GM18520 (cell line): ENCODE data around the gene SMOC1.

Experiments
- ATAC-seq: cut with Tn5 transposase; IDR thresholded peaks from one replicate; pipeline ENCODE4 v1.9.1; 2021; ENCODE audit not compliant: unreplicated experiment

SMOC1 gene, protein sequence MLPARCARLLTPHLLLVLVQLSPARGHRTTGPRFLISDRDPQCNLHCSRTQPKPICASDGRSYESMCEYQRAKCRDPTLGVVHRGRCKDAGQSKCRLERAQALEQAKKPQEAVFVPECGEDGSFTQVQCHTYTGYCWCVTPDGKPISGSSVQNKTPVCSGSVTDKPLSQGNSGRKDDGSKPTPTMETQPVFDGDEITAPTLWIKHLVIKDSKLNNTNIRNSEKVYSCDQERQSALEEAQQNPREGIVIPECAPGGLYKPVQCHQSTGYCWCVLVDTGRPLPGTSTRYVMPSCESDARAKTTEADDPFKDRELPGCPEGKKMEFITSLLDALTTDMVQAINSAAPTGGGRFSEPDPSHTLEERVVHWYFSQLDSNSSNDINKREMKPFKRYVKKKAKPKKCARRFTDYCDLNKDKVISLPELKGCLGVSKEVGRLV

DNA sequence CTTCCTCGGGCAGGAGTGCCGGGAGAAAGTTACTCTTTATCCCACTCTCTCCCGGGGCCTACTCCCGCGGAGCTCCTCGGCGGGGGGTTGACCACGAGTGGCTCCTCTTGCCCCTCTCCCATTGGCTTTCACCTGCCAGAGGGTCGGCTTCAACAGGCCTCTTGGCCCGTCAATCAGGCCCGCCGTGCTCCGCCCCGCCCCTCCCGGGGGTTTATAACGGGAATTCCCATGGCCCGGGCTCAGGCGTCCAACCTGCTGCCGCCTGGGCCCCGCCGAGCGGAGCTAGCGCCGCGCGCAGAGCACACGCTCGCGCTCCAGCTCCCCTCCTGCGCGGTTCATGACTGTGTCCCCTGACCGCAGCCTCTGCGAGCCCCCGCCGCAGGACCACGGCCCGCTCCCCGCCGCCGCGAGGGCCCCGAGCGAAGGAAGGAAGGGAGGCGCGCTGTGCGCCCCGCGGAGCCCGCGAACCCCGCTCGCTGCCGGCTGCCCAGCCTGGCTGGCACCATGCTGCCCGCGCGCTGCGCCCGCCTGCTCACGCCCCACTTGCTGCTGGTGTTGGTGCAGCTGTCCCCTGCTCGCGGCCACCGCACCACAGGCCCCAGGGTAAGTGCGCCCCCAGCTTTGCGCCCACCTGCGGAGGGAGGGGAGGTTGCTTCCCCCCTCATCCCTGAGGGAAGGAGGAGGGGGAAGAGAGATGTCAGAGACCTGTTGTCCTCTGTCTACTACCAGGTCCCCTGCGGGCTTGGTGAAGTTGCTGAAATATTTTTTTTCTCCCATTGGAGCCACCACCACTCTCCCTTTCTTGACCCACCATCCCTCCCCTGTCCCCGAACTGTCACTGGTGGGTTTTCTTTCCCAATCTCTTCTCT is at the start of gene SMOC1:
Gene SMOC1 (plus strand): TSS at position 242 of the 869 bp plus-strand sequence. CDS start 263 bp downstream, at position 505.
- no peak for ATAC-seq

DNA sequence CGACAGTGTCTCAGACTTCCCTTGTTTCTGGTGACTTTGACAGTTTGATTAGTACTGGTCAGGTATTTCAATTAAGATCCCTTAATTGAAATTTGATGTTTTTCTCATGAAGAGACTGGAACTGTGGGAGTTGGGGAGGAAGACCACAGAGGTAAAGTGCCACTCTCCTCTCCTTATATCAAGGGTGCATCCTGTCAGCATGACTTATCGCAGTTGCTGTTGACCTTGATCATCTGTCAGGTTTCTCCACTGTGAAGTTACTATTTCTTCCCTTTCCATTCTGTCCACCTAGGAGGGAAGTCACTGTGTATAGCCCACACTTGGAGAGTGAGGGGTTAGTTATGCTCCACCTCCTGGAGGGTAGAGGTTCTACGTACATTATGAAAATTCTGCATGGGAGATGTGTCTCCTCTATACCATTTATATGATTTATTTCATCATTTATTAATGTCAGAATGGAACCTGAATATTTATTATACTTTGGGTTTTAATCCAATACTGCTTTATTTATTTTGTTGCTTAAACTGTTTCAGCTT is 40.3 kb upstream of the SMOC1 start:
- no peak for ATAC-seq

DNA sequence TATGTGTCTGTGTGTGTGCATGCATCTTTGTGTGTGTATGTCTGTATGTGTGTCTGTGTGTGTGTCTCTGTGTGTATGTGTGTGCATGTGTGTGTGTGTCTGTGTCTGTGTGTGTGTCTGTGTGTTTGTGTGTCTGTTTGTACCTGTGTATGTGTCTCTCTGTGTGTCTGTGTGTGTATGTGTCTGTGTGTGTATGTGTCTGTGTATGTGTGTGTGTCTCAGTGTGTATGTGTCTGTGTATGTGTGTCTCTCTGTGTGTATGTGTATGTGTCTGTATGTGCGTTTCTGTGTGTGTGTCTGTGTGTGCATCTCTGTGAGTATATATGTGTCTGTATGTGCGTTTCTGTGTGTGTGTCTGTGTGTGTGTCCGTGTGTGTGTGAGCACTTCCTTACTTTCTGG is 39.6 kb upstream of the SMOC1 start:
- ATAC-seq: no peak

DNA sequence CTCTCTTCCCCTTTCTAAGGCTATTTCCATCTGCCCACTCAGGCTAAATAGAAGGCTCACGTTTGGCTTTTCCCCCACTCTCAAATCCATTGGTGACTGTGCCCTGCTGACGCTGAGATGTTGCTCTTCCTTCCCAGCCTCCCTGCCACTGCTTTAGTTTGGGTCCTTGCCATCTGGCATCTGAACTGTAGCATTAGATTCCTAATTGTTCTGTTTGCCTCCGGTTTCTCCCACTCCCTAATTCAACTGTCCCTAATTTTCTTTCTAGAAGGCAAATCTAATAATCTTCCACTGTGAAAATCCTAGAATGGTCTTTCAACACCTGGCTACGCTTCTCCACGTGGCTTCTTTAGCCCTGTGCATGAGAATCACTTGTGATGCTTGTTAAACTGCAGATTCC is 37.6 kb upstream of the SMOC1 start:
- no peak for ATAC-seq

DNA sequence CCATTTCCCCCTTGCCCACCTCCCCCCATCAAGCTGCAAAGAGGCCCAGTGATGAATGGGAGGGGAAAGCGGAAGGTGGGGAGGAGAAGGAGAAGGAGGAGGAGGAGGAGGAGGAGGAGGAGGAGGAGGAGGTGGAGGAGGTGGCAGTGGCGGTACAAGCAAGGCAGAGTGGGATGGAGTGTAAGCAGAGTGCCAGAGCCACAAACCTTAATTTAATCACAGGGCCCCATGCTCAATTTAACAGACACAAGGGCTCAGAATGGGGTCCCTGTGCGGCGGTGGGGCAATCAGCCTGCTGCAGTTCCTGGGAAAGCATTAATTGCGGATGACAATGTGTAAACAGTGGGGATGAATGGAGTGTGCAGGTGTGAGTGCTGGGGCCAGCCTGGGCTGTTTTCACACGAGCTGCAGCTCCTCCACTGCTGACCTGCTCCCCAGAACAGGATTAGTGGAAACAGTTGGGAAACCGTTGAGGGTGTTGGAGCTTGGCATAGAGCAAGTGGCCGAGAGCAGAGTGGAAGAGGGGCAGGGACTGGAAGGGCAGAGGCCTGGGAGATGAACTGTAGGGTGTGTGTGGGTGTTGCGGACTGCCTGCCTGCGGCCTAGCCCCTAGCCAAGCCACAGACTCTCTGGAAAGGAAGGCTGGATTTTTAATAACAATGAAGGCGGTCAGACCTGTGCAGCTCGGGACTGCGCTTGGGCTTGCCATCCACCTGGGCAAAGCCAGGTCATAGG is 36.4 kb upstream of the SMOC1 start:
- no peak for ATAC-seq

DNA sequence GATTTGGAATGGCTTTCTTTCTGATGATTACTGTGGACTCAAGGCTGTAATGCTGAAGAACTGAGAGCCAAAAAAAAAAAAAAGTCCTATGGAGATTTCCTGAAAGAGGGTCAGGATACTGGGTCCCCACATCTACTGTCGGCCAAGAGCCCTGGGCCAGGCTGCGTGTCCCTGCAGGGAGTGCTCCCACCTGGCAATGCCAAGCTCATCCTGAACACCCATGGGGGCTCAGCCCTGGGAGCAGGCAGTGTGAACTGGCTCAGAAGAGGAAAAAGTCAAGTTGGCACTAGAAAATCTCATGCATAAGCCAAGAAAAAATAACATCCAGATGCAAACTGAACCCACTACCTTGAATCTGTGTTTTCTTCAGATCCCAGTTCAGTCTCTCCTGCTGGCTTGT is 35.0 kb upstream of the SMOC1 start:
- ATAC-seq: no peak

DNA sequence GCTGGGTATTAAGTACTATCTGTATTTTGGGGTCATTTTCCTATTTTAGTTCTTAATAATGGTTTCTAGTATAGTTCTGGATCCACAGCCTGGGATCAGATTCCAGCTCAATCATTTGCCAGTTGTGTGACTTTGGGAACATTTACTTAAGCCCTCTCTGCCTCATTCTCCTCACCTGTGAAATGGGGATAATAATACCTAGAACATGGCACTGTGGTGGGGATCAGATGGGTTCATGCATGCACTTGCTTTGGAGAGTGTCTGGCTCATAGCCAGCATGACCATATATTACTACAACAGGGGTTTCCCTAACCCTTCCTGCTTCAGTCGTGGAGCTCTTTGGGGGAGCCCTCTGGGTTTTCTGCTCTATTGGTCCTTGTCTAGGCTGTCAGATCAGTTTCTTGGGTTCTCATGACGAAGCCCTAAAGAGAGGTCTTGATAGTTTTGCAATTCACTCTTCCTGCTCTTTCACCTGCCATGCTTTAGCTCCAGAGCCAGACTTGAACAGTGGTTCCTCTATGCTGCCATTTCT is 34.1 kb upstream of the SMOC1 start:
- no peak for ATAC-seq

DNA sequence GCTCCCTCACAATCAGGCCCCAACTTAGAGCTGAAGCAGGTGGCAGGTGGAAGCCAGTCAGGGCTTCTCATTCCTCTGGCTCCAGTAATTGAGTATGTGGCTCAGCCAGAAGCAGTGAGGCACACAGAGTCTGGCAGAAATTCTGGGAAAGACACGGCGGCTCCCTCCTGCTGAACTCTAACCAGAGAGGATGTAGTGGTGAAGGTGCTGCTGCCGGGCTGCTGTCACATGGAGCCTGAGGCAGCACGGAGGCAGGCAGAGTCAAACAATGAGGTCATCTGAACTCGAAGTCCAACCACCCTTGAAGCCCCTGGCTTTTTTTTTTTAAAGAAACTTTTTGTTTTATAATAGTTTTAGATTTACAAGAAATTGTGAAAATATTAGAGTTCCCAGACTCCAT is 33.4 kb upstream of the SMOC1 start:
- no peak for ATAC-seq

DNA sequence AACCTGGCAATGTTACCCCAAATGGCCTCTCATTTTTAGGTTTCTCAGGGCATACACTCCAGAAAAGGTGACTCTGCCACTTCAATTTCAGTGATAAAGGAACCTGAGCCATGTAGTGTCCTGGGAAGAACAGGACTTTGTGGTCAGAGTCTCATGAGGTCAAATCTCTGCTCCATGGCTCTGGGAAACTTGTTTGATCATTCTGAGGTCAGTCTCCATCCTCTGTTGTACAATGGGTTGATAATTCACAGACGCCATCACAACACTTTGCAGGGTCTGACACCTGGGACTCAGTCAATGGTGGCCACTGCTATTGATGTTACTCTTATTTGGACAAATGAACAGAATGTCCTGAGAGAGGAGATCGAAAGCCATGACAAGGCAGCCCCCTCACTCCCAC is 31.1 kb upstream of the SMOC1 start:
- no peak for ATAC-seq

DNA sequence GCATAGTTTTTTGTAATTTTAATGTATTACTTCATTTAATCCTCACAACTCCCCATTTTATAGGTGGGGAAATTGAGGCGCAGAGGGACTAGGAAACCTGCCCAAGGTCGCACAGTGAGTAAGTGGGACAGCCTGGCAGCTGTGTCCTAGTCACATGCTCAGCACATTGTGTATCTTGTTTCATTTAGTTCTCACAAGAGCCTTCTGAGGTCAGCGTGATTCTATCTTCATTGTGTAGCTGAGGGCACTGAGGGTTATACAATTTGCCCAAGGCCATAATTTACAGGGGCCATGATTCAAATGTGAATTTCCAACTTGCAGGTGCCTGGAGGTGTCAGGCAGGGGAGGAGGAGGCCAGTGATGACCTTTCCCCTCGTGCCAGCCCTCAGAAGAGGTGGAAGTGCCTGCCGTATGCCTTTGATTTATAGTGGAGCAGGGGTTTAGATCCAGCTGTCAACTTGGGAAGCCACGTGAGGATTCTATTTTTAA is 30.3 kb upstream of the SMOC1 start:
- ATAC-seq: no peak

DNA sequence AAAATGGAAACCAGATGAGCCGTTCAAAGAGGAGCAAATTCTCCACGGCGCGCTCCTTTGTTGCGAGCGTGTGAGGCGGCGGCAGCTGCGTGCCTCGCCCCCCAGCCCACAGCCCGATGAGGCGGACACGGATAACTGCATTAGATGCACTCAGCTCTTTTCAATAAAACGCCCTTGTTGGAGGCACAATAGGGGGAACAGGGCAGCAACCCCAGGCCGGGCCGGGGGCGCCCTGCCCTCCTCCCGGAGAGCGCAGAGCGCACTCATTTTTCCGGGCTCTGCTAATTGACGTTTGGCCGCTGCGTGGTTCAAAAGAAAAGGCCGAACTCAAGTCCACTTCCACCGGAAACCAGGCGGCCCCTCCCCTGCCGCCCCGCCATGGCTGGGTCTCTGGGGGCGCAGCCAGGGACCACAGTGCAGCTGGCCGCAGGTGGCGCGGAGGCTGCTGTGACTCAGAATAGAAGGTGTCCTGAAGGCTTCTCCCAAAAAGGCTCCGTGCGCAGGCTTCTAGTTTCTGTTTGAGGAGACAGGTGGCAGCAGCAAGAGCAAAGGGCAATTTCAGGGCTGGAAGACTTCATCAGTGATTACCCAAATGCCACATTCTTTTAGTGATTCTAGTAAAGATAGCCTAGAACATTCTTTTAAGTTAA is 29.0 kb upstream of the SMOC1 start:
- no peak for ATAC-seq

DNA sequence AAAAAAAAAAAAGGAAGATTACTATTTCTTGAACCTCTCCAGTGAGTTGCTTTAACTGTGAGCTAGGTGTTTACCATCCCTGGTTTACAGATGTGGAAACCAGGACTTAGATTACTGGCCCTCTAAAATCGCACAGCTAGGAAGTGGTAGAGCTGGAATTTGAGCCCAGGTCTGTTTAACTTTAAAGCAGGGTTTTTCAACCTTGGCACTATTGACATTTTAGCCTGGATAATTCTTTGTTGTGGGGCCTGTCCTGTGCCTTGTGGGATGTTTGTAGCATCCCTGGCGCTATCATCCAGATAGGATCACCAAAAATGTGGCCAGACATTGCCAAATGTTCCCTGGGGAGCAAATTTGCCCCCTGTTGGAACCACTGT is 28.5 kb upstream of the SMOC1 start:
- ATAC-seq: no peak

DNA sequence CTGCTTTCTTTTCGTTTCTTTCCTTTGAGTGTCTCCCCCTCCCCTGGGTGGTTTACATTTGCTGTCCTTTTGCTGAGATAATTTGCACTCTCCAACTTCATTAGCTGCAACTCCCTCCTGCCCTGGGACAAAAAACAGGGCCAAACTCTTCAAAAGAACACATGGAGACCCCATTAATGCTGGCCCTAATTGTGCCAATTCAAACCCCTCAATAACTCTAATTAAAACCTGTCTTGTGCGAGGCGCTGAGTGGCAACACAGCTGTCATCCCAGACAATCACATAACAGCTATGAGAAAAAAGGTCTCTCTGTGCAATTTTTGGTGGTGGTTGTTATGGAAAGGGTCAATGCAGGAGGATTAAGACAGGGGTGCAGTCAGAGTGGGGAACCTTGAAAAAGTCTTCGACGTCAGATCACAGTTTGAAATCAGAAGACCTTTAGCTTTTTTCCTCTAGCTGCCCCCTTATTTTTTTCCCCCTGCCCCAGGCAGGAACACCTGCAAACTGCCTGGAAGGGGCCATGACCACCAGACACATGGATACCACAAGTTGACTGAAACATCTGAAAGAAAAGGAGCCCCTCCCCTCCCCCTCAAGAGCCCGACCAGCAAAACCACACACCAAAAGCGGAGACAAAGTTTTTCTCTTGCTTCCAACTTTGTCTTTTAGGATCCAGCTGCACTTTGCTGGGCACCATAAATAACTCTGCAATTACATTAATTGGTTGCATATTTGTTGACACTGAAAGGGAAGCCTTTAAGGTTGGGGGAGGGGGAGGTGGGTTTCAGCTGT is 26.5 kb upstream of the SMOC1 start:
- no peak for ATAC-seq

DNA sequence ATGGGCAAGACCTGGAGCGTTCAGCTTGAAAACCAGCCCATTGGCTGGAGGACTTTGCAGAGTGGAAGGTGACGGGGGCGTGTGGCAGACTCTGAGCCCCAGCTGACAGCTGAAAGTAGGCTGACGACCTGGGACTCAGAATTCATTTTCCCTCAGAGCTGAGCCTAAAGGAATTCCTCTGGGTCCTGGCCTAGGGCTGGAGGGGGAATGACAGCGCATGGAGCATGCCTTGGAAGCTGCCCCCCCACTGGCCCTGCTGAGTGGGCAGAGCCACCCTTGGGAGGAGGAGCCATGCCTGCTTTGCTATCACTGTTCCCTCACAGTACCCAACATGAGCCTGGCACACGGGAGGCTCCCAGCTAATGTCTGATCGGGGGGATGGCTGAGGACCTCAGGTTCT is 25.4 kb upstream of the SMOC1 start:
- no peak for ATAC-seq

DNA sequence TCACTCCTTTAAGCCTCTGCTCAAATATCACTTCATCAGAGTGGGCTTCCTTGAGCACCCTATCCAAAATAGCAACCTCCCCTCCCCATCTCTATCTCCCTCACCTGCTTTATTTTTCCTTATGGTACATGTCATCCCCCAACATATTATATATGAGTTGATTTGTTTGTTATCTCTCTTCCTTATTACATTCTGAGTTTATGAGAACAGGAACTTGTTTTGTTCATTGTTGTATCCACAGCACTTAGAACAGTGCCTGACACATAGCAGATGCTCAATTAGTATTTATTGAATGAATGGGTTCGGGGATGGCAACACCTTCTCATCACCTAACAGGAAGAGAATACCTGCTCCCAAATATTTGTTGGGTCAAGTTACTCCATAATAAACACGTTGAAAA is 24.6 kb upstream of the SMOC1 start:
- ATAC-seq: no peak

DNA sequence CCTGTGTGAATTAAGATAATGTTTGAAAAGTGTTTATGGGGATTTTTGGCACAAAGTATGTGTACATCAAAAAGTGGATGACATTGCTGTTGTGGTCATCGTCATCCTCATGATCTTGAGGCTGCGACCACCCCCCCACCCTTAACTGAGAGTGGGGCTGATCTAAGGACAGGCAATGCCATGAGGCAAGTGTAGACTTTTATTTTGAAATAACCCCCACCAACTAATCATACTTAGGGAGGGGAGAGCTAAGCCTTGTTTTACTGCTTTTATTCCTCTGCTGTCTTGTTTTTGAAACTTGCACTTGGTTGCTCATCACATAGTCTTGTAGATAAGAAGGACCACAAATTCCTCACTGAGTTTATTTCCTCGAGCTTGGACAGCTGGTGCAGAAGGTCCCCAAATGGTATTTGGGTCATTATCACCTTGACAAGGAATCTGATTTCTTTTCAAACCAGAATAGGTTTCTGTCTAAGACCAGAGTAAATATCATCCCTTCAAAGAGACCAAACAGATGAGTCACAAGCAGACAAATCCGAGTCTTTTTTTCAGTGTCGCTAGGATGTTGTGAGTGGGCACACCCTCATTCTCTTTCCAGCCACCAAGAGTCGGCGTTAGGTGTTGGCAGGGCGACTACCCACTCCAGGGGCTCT is 23.9 kb upstream of the SMOC1 start:
- no peak for ATAC-seq

DNA sequence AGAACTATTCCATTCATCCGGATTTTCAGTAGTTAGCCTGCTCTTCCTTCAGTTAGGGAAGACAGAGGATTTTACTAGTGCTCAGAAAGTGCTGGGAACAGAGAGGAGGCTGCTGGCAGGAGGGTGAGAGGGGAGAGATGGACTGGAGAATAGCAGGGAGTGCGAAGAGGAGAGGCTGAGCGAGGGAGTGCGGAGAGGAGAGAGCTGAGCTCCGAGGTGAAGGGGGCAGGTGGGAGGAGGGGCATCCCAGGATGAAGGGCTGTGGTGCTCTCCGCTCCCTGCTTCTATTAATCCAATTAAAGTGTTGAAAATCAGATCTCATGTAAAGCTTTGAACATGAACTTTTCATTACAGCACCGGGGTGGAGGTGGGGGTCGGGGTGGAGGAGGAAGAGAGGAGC is 20.4 kb upstream of the SMOC1 start:
- ATAC-seq: no peak

DNA sequence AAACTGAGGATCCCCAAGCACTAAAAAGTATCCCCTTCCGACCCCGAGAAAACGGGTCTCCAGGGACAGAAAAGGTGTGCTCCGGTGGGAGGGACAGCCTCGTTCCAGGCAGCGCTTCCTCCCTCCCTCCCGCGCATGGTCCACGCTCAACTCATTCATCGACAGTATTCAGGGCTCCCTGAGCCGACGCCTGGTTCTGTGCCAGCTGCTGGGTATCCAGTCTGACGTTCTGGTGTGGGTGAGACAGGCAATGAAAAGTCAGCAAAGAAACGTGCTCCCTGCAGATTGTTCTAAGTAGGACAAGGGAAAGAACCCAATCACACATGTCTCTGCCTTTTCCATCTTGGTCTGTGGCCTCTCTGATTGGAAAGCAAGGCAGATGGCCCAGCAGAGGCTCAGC is 19.6 kb upstream of the SMOC1 start:
- no peak for ATAC-seq

DNA sequence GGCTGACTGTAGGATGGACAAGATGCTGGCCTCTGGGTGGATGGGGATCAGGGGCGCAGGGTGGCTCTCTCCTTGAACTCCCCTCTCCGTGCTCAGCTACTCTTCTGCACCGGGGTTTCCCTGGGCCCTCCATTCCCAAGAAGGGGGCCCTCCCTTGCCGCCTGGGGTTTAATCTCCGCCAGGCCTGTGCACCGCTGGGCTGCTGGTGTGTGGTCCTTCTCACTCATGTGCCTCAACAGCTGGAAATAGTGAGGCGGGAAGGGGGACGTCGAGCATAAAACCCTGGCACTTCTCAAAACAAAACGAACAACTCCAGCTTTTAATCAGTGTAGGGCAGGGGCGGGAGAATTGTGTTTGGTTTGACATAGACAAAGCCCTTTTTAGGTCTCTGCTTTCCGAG is 19.0 kb upstream of the SMOC1 start:
- no peak for ATAC-seq
